ENCODE measurements around the gene COL9A2.

DNA sequence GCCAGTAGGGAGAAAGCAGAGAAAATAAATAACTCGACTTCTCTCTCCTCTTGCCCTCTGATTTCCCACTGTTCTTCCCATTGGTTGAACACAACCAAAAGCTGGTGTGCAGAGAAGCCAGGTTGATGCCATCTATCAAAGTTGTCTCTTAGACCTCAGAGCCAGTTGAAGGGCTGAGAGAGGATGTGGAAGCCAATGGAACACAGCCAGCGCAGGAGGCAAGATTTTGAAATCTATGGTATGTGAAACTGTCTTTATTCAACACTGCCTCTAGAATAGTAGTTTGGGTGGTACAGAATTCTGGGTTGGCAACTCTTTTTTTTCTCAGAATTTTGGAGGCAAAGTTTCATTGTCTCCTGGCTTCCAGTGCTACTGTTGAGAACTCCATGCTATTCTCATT is 45.1 kb upstream of the COL9A2 start:
- TF ChIP-seq, protein P1, sequence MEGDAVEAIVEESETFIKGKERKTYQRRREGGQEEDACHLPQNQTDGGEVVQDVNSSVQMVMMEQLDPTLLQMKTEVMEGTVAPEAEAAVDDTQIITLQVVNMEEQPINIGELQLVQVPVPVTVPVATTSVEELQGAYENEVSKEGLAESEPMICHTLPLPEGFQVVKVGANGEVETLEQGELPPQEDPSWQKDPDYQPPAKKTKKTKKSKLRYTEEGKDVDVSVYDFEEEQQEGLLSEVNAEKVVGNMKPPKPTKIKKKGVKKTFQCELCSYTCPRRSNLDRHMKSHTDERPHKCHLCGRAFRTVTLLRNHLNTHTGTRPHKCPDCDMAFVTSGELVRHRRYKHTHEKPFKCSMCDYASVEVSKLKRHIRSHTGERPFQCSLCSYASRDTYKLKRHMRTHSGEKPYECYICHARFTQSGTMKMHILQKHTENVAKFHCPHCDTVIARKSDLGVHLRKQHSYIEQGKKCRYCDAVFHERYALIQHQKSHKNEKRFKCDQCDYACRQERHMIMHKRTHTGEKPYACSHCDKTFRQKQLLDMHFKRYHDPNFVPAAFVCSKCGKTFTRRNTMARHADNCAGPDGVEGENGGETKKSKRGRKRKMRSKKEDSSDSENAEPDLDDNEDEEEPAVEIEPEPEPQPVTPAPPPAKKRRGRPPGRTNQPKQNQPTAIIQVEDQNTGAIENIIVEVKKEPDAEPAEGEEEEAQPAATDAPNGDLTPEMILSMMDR (IDR thresholded peaks at IDR 0.05) = no peak
- TF ChIP-seq POLR2A (IDR thresholded peaks at IDR 0.05) = no peak
